Epithelial cell of proximal tubule (primary cell): ENCODE data around the gene RPL13A. TPM values are rescaled to one million over a fixed set of nuclear protein-coding genes. Genes with fewer than 3 reads are reported as not detected.
"Not testable (repeated sequence)": the region's sequence is repeated elsewhere in the genome, so short reads cannot be mapped to it uniquely, and the experiment has no call there.

Experiments used
- DNase-seq: peaks from one replicate; pipeline ENCODE4 v3.0.0-alpha.2; 2011; ENCODE audit warnings: low read depth
- H3K4me3 ChIP-seq: 2 replicates; pipeline ENCODE4 v1.5.1; 2011; ENCODE audit warnings: low read depth, mild to moderate bottlenecking, low read length
- CTCF ChIP-seq: conservative IDR thresholded peaks from 2 replicates; pipeline ENCODE4 v1.5.1; 2012; ENCODE audit warnings: low read depth, mild to moderate bottlenecking, low read length
- total RNA-seq: library from RNA; depleted of rRNA; stranded (reverse); fragments of >200 nt; gene quantifications from 2 replicates; pipeline ENCODE4 v1.2.3, GENCODE V29; 2015

RPL13A gene
- total RNA-seq, 1 donor from 2014 or later = 3,343 TPM

- H3K4me3 ChIP-seq = peak overlapping the region; percentile 69
- TF ChIP-seq CTCF = no peak
- DNase-seq = no peak
Observed at GRCh38 chr19:49442354-49442753, 45.1 kb upstream of the RPL13A start.

DNA sequence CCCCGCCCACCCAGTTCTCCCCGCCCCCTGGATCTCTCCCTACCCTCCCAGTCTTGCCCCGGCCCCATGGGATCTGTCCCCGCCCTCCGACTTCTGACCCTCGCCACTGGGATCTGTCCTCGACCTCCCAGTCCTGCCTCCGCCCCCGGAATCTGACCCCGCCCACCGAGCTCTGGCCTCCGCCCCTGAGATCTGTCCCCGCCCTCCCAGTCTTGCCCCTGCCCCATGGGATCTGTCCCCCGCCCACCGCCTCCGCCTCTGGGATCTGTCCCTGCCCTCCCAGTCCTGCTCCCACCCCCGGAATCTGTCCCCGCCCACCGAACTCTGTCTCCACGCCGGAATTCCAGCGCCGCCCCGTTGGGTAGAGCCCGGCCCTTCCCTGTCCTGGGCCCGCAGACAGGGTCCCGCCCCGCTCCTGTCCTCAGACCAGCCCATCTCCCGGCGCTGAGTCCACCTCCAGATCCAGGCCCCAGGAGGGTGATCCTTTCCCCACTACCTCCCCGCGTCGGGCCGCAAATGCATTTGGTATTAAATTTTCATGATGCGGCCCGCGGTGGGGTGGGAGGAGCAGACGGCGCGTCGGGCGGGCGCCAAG, 44.5 kb upstream of the RPL13A start:
- DNase-seq = no peak
- H3K4me3 ChIP-seq = peak overlapping the region; percentile 69
- TF ChIP-seq CTCF = no peak

GRCh38 chr19:49443366-49444099, 43.9 kb upstream of the RPL13A start:
- DNase-seq = peak; percentile 45
- peak; percentile 68 for TF ChIP-seq CTCF
- H3K4me3 ChIP-seq = peak overlapping the region; percentile 69

- DNase-seq = not testable (repeated sequence)
- peak overlapping the region; percentile 69 for H3K4me3 ChIP-seq
Observed at GRCh38 chr19:49444100-49444700, 43.2 kb upstream of the RPL13A start.

GRCh38 chr19:49445997-49446396, 41.4 kb upstream of the RPL13A start:
- no peak for TF ChIP-seq CTCF
- DNase-seq = no peak
- H3K4me3 ChIP-seq = no peak overlapping the region

DNA sequence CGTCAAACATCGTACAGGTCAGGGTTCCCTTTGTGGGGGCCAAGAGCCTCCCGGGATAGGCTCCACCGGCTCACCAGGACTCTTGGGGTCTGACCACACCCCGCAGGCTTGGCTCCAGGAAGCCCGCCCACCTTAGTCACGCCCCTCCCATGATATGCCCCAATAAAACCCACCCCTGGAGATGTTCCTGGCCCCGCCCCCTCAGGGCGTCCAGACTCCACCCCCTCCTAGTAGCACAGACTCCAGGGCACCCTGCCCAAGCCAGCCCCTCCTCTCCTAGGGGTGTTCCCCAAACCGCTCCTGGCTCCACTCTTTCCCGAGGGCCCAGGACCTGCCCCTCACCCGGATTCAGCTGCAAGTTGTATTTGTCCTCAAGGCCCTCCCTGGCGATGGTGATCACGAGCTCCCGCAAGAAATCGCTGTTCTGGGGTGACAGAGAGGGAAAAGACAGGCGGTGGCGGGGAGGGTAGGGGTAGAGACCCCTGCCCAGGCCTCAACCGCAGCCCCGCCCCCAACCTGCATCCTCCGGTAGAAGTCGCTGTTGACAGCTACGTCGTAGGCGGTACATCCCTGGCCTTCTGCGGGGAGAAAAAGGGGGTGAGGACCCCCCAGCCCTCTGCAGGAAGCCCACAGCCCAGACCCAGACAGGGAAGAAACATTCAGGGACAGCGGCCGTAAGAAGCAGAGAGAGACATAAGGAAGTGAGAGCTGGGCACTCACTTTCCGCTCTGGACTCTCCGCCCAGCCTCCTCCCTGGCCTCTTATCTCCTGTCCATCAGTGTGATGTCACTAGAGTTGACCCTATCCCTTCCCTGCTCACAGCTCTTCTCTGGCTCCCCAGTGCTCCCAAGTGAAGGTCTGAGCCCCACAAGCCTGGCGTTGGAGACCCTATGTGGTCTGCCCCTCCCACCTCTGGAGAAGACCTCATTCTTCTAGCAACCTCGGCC, 39.6 kb upstream of the RPL13A start:
- TF ChIP-seq CTCF = no peak
- no peak for DNase-seq
- H3K4me3 ChIP-seq = no peak overlapping the region

DNA sequence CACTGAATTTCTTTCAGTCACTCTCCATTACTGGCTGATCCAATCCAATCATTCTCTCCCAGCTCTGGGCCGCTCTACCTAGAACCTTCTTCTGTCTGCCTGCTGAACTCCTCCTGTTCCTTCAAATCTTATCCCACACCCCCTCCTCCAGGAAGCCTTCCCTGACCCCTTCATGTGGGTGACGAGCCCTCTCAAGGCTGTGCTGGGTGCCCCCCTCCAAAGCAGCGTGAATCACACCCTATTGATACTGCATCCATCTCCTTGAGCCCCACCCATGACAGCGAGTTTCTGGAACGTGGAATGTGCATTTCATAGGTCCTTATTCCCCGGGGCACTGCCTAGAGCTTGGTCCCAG, 39.0 kb upstream of the RPL13A start:
- DNase-seq = no peak
- TF ChIP-seq CTCF = no peak
- H3K4me3 ChIP-seq = no peak overlapping the region
